Suprapubic skin (tissue), 4 donors: ENCODE data around the gene RUSC1. TPM values are rescaled to one million over a fixed set of nuclear protein-coding genes. Genes with fewer than 3 reads are reported as not detected.
A peak's percentile ranks its signal among the peaks of the same experiment; 100 is the strongest.

Source experiments
- DNase-seq, 2 donors: peaks; one replicate each; pipeline ENCODE4 v3.0.0-alpha.2; 2019; ENCODE audit warnings: low spot score in 2 of 2
- H3K27ac ChIP-seq: fragments of 200-600 bp; sonication (generic); one replicate; pipeline ENCODE4 v1.5.1; 2019
- H3K27me3 ChIP-seq: fragments of 200-600 bp; sonication (generic); one replicate; pipeline ENCODE4 v1.5.1; 2019
- H3K36me3 ChIP-seq: fragments of 200-600 bp; sonication (generic); one replicate; pipeline ENCODE4 v1.5.1; 2019
- H3K4me1 ChIP-seq: fragments of 200-600 bp; sonication (generic); one replicate; pipeline ENCODE4 v1.5.1; 2019
- H3K4me3 ChIP-seq: fragments of 200-600 bp; sonication (generic); one replicate; pipeline ENCODE4 v1.5.1; 2019; ENCODE audit warnings: mild to moderate bottlenecking
- H3K9me3 ChIP-seq: fragments of 200-600 bp; sonication (generic); one replicate; pipeline ENCODE4 v1.5.1; 2019
- CTCF ChIP-seq, 2 donors: fragments of 200-600 bp in 1 of 2; fragments of 450-650 bp in 1 of 2; sonication (generic) in 1 of 2; IDR thresholded peaks; one replicate each; pipeline ENCODE4 v1.5.1; 2016 to 2019; ENCODE audit warnings: antibody characterized with exemption in 2 of 2, mild to moderate bottlenecking in 1 of 2, moderate library complexity in 1 of 2
- EP300 ChIP-seq: sonication (generic); formaldehyde crosslinking; IDR thresholded peaks from one replicate; pipeline ENCODE4 v1.6.1; 2017; ENCODE audit warnings: antibody characterized with exemption
- POLR2A ChIP-seq, 2 donors: fragments of 450-650 bp; IDR thresholded peaks; one replicate each; pipeline ENCODE4 v1.6.1; 2017; ENCODE audit warnings: antibody characterized with exemption in 2 of 2, mild to moderate bottlenecking in 2 of 2, moderate library complexity in 2 of 2
- POLR2AphosphoS5 ChIP-seq, 3 donors: sonication (generic); formaldehyde crosslinking; IDR thresholded peaks; one replicate each; pipeline ENCODE4 v1.6.1; 2017; ENCODE audit warnings: antibody characterized with exemption in 3 of 3
- WGBS: methylation state at CpG from one replicate; pipeline ENCODE4 v1.1.5; 2018; 5-methylcytosine and 5-hydroxymethylcytosine counted together
- total RNA-seq, 4 donors: library from RNA; depleted of rRNA; stranded (reverse); fragments of >200 nt; gene quantifications; one replicate each; pipeline ENCODE4 v1.1.0, GENCODE V29; 2016

Gene RUSC1
- total RNA-seq, 4 donors from 2014 or later, result 34.2 to 51.5 (median 42.8) TPM

- H3K27ac ChIP-seq, result no peak overlapping the region
- no peak for TF ChIP-seq POLR2A (IDR thresholded peaks at IDR 0.05)
- no peak for TF ChIP-seq CTCF (IDR thresholded peaks at IDR 0.05)
- no peak for TF ChIP-seq EP300
- no peak for TF ChIP-seq POLR2AphosphoS5 (IDR thresholded peaks at IDR 0.05)
- H3K36me3 ChIP-seq, result peaks cover under 1% of the 10 kb centered on the region
- WGBS, result 86% methylated on average over 16 of the region's 17 CpGs
- DNase-seq, result no peak
- H3K4me3 ChIP-seq, result no peak overlapping the region
- peaks cover 24% of the 10 kb centered on the region for H3K27me3 ChIP-seq
- no peaks in the 10 kb centered on the region for H3K9me3 ChIP-seq
- peaks cover 15% of the 10 kb centered on the region for H3K4me1 ChIP-seq
These were observed 27.5 kb upstream of the RUSC1 start for GRCh38 chr1:155293086-155293749.

- H3K9me3 ChIP-seq, result no peaks in the 10 kb centered on the region
- peak overlapping the region; percentile 25 for H3K4me3 ChIP-seq
- DNase-seq, result no peak
- H3K27ac ChIP-seq, result no peak overlapping the region
- WGBS, result 40% methylated on average over 29 of the region's 46 CpGs
- peaks cover 15% of the 10 kb centered on the region for H3K4me1 ChIP-seq
- TF ChIP-seq EP300 (no peak), CTCF (IDR thresholded peaks at IDR 0.05) (no peak)
- H3K36me3 ChIP-seq, result no peaks in the 10 kb centered on the region
- peaks cover 24% of the 10 kb centered on the region for H3K27me3 ChIP-seq
These were observed 26.0 kb upstream of the RUSC1 start for GRCh38 chr1:155294520-155295182.

GRCh38 chr1:155295183-155295941 is 25.3 kb upstream of the RUSC1 start:
- no peak for DNase-seq
- Histone ChIP-seq H3K27ac (no peak overlapping the region), H3K4me3 (peak overlapping the region; percentile 25), H3K4me1 (peaks cover 15% of the 10 kb centered on the region), H3K27me3 (peaks cover 24% of the 10 kb centered on the region), H3K9me3 (no peaks in the 10 kb centered on the region), H3K36me3 (no peaks in the 10 kb centered on the region)
- 17% methylated on average over 22 of the region's 47 CpGs for WGBS
- TF ChIP-seq EP300, result no peak
- TF ChIP-seq CTCF (IDR thresholded peaks at IDR 0.05), result no peak
- no peak for TF ChIP-seq POLR2A (IDR thresholded peaks at IDR 0.05)
- TF ChIP-seq POLR2AphosphoS5 (IDR thresholded peaks at IDR 0.05), result no peak

GRCh38 chr1:155295942-155296267 is 24.8 kb upstream of the RUSC1 start:
- H3K27me3 ChIP-seq, result peaks cover 24% of the 10 kb centered on the region
- 71% methylated on average over 7 of the region's 7 CpGs for WGBS
- no peak overlapping the region for H3K4me3 ChIP-seq
- H3K27ac ChIP-seq, result no peak overlapping the region
- no peak for DNase-seq
- H3K36me3 ChIP-seq, result no peaks in the 10 kb centered on the region
- H3K9me3 ChIP-seq, result no peaks in the 10 kb centered on the region
- peaks cover 15% of the 10 kb centered on the region for H3K4me1 ChIP-seq
- TF ChIP-seq EP300 (no peak), CTCF (IDR thresholded peaks at IDR 0.05) (no peak)

GRCh38 chr1:155296661-155297060 is 24.0 kb upstream of the RUSC1 start:
- Histone ChIP-seq H3K9me3 (no peaks in the 10 kb centered on the region), H3K27me3 (peaks cover 24% of the 10 kb centered on the region), H3K27ac (no peak overlapping the region), H3K4me3 (no peak overlapping the region), H3K36me3 (no peaks in the 10 kb centered on the region), H3K4me1 (peaks cover 15% of the 10 kb centered on the region)
- 91% methylated on average over 3 of the region's 3 CpGs for WGBS
- no peak for TF ChIP-seq POLR2A (IDR thresholded peaks at IDR 0.05)
- no peak for TF ChIP-seq POLR2AphosphoS5 (IDR thresholded peaks at IDR 0.05)
- TF ChIP-seq EP300, result no peak
- no peak for TF ChIP-seq CTCF (IDR thresholded peaks at IDR 0.05)
- no peak for DNase-seq
